Measurements from ENCODE around the gene SEMA4D.

SEMA4D gene

DNA sequence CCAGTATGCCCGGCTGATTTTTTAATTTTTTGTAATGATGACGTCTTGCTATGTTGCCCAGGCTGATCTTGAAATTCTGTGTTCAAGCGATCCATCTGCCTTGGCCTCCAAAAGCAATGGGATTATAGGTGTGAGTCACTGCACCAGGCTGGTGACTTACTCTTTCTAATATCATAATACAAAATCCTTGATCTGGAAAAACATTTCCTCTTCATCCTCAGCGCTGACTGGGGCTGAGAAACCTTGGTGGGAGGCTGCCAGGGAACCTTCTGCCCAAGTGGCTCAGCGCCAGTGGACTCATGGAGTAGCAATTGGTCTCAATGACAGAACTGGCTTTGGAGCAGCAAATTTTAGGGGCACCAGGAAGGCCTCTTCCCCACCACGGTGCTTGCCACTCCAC is 17.5 kb upstream of the SEMA4D start:
- H3K4me3 ChIP-seq (ENCODE audit: low read depth, low read length), result no peak overlapping the region
- TF ChIP-seq, protein P1, sequence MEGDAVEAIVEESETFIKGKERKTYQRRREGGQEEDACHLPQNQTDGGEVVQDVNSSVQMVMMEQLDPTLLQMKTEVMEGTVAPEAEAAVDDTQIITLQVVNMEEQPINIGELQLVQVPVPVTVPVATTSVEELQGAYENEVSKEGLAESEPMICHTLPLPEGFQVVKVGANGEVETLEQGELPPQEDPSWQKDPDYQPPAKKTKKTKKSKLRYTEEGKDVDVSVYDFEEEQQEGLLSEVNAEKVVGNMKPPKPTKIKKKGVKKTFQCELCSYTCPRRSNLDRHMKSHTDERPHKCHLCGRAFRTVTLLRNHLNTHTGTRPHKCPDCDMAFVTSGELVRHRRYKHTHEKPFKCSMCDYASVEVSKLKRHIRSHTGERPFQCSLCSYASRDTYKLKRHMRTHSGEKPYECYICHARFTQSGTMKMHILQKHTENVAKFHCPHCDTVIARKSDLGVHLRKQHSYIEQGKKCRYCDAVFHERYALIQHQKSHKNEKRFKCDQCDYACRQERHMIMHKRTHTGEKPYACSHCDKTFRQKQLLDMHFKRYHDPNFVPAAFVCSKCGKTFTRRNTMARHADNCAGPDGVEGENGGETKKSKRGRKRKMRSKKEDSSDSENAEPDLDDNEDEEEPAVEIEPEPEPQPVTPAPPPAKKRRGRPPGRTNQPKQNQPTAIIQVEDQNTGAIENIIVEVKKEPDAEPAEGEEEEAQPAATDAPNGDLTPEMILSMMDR (IDR thresholded peaks at IDR 0.05; ENCODE audit: insufficient read depth, low read depth, low read length, missing control alignments), result no peak
- no peak for DNase-seq (ENCODE audit: low read depth)

DNA sequence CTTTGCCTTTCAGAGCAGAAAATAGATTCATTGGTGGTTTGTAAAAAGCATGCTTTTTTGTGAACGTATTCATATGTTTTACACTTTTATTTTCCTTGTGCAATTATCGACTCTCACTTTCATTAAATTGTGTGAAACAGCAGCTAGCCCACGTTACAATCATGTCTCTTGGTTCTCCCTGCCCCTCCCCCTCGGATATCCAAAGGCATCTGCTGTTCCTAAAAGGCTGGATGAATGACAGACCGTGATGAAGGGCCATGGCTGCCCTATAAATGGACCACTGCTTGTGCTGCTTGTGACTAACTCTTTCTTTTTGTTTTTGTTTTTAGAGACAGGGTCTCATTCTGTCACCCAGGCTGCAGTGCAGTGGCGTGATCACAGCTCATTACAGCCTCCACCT is 17.0 kb upstream of the SEMA4D start:
- TF ChIP-seq, protein P1 (IDR thresholded peaks at IDR 0.05; ENCODE audit: insufficient read depth, low read depth, low read length, missing control alignments), result no peak
- DNase-seq (ENCODE audit: low read depth), result no peak
- no peak overlapping the region for H3K4me3 ChIP-seq (ENCODE audit: low read depth, low read length)

DNA sequence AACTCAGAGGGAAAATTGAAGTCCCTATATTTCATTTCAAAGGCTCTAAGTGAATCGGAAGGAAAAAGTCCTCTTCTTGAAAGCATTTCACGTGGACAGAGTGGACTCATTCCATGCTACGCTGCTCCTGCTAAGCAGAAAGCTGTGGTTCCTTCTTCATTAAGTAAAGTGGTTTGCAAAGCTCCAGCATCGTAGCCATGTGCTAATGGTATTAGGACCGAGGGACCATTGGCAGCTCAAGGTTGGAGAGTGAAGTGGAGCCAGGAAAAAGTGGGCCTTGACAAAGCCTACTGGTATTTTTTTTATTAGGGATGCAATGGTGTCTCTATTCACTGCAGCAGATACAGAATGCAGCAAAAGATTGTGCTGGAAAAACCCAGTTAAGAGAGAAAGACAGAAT is 16.4 kb upstream of the SEMA4D start:
- TF ChIP-seq, protein P1 (IDR thresholded peaks at IDR 0.05; ENCODE audit: insufficient read depth, low read depth, low read length, missing control alignments), result no peak
- no peak overlapping the region for H3K4me3 ChIP-seq (ENCODE audit: low read depth, low read length)
- no peak for DNase-seq (ENCODE audit: low read depth)

DNA sequence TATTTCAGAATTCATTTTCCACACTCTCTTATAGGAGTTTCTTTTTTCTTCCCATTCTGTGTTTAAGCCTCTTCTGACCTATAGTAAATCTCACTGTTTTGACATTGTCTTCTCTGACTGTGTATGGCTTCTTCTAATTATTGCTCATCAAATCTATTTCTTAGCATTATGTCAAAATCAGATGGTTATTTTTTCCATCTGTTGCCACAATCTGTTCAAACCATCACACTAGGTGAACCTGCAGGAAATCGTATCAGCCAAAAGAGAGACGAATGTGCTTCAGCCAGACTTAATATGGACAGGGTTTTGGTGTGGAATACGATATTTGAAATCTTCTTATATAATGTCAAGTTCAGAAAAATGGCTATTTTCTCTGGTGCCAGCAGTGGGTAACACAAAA is 15.9 kb upstream of the SEMA4D start:
- TF ChIP-seq, protein P1 (IDR thresholded peaks at IDR 0.05; ENCODE audit: insufficient read depth, low read depth, low read length, missing control alignments), result no peak
- DNase-seq (ENCODE audit: low read depth), result no peak

DNA sequence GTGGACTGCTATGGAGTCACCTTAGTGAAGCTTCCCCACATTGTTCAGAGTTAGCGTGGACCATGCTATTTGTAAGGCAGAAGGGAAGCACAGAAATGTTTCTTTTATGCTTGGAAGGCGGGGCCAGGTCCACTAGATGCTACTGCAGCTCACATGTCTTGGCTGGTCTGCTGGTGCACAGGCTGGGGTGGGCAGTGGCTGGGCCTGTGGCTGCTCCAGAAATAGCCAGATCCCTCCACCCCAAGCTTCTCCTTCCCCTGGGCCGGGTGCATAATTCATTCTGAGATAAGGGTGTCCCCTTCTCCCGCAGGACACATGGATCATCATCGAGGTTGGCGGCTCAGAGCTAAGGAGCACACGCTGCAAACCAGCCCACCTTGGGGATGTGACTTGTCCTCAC is 14.5 kb upstream of the SEMA4D start:
- TF ChIP-seq, protein P1 (IDR thresholded peaks at IDR 0.05; ENCODE audit: insufficient read depth, low read depth, low read length, missing control alignments), result no peak
- H3K4me3 ChIP-seq (ENCODE audit: low read depth, low read length), result no peak overlapping the region
- DNase-seq (ENCODE audit: low read depth), result no peak

More for the DNA sequence above, 15.9 kb upstream of the SEMA4D start:
- H3K4me3 ChIP-seq (ENCODE audit: low read depth, low read length), result no peak overlapping the region

DNA sequence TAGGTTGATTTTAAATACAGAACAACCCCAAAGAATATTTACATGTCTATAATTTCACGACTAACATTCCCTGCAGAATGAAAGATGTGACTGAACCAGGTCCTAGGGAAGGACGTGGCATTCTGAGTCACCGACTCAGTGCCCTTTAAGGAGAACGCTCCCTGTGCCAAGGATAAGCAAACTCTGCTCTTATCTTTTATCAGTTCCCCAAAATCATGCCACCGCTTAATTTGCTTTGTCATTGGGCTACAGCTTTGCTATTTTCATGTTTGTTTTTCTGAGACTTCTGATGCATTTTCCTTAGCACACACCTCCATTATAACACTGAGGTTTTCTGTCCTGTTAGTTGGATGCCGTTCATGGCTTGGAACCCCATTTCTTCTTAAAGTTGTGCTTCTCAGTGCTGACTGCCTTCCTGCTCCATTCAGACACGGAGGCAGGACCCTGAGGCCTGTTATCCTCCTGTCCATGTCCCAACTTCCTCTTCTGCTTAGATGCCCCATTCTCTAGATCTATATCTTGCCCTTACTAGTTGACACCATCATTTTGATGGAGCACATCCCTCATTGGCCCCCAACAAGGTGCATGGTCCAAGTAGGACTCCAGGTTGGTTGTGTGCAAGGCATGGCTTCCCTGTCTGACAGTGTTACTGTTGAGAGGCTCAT is 11.2 kb upstream of the SEMA4D start:
- DNase-seq (ENCODE audit: low read depth), result no peak
- no peak overlapping the region for H3K4me3 ChIP-seq (ENCODE audit: low read depth, low read length)
- TF ChIP-seq, protein P1 (IDR thresholded peaks at IDR 0.05; ENCODE audit: insufficient read depth, low read depth, low read length, missing control alignments), result no peak

DNA sequence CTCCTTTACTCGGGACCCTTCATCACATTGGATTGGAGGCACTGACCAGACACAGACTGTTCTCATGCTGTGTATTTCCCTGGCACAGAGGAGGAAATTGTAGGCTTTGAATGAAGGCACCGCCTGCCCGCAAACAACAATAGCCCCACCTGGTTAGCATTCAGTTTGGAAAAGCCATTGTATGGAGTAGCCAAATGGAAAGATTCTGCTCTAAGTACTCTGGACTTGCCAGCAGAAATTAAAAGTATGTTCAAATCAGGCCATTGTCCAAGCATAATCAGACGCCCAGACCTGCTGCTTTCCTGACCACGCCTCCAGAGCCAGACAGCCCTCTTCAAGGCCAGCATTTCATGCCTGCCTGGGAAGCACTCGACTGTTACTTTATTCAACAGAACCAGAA is 8.0 kb upstream of the SEMA4D start:
- no peak overlapping the region for H3K4me3 ChIP-seq (ENCODE audit: low read depth, low read length)
- TF ChIP-seq, protein P1 (IDR thresholded peaks at IDR 0.05; ENCODE audit: insufficient read depth, low read depth, low read length, missing control alignments), result no peak
- DNase-seq (ENCODE audit: low read depth), result no peak
